Neuronal stem cell (in vitro differentiated cells): ENCODE measurements around the gene ORAI2.

Experiments used
- DNase-seq: peaks from one replicate; pipeline ENCODE4 v3.0.0-alpha.2; 2013; ENCODE audit warnings: low spot score
- H2AFZ ChIP-seq: one replicate; pipeline ENCODE4 v1.6.1; 2013; ENCODE audit warnings: mild to moderate bottlenecking, low read length, inconsistent platforms
- H2AK5ac ChIP-seq: 2 replicates; pipeline ENCODE4 v1.6.1; 2013; ENCODE audit warnings: low read depth, mild to moderate bottlenecking, inconsistent platforms, low read length, moderate library complexity, mixed read lengths
- H2BK120ac ChIP-seq: 2 replicates; pipeline ENCODE4 v1.6.1; 2013; ENCODE audit warnings: low read depth, mild to moderate bottlenecking, inconsistent platforms, low read length, moderate library complexity, mixed read lengths
- H2BK12ac ChIP-seq: one replicate; pipeline ENCODE4 v1.6.1; 2013; ENCODE audit warnings: low read length, inconsistent platforms
- H2BK15ac ChIP-seq: 2 replicates; pipeline ENCODE4 v1.6.1; 2013; ENCODE audit warnings: mild to moderate bottlenecking, low read length, inconsistent platforms, mixed read lengths
- H2BK5ac ChIP-seq: one replicate; pipeline ENCODE4 v1.6.1; 2013; ENCODE audit warnings: inconsistent platforms, mild to moderate bottlenecking, low read length, moderate library complexity
- H3K14ac ChIP-seq: one replicate; pipeline ENCODE4 v1.6.1; 2013; ENCODE audit warnings: low read length, inconsistent platforms
- H3K18ac ChIP-seq: 2 replicates; pipeline ENCODE4 v1.6.1; 2013; ENCODE audit warnings: low read length, inconsistent platforms
- H3K23ac ChIP-seq: 2 replicates; pipeline ENCODE4 v1.6.1; 2013; ENCODE audit warnings: low read depth, mild to moderate bottlenecking, mixed read lengths, low read length, inconsistent platforms; ENCODE audit not compliant: poor library complexity
- H3K27ac ChIP-seq: replicated peaks from 3 replicates; pipeline ENCODE4 v1.5.1; 2013; ENCODE audit warnings: low read length, inconsistent platforms
- H3K27me3 ChIP-seq, 3 experiments: 2 replicates each; pipeline ENCODE4 v1.6.1; 2013; ENCODE audit warnings: low read length in 3 of 3, mild to moderate bottlenecking in 2 of 3, inconsistent platforms in 1 of 3, low read depth in 1 of 3, mixed read lengths in 1 of 3, moderate library complexity in 1 of 3; ENCODE audit not compliant: control insufficient read depth in 3 of 3, insufficient read depth in 3 of 3
- H3K36me3 ChIP-seq, 2 donors: replicated peaks in 1 of 2; 2 replicates each; pipeline ENCODE4 v1.6.1; 2013; ENCODE audit warnings: low read length in 2 of 2; ENCODE audit not compliant: control insufficient read depth in 2 of 2, insufficient read depth in 2 of 2
- H3K4ac ChIP-seq: 2 replicates; pipeline ENCODE4 v1.6.1; 2013; ENCODE audit warnings: inconsistent platforms, mild to moderate bottlenecking, low read length, moderate library complexity
- H3K4me1 ChIP-seq, 2 donors: 1 replicate in 1 of 2; 2 replicates in 1 of 2; pipeline ENCODE4 v1.6.1; 2013; ENCODE audit warnings: low read length in 2 of 2, low read depth in 1 of 2; ENCODE audit not compliant: control insufficient read depth in 2 of 2, insufficient read depth in 1 of 2
- H3K4me2 ChIP-seq: one replicate; pipeline ENCODE4 v1.6.1; 2013; ENCODE audit warnings: mild to moderate bottlenecking, low read length, inconsistent platforms; ENCODE audit not compliant: insufficient read depth, poor library complexity, severe bottlenecking
- H3K4me3 ChIP-seq, 2 donors: 2 replicates each; pipeline ENCODE4 v1.5.1; 2013; ENCODE audit warnings: low read length in 2 of 2, mild to moderate bottlenecking in 2 of 2, inconsistent platforms in 1 of 2, moderate library complexity in 1 of 2
- H3K79me1 ChIP-seq: one replicate; pipeline ENCODE4 v1.6.1; 2013; ENCODE audit warnings: low read depth, mild to moderate bottlenecking, inconsistent platforms, low read length, moderate library complexity
- H3K9ac ChIP-seq: one replicate; pipeline ENCODE4 v1.6.1; 2013; ENCODE audit warnings: mild to moderate bottlenecking, low read depth, low read length, inconsistent platforms; ENCODE audit not compliant: poor library complexity
- H3K9me3 ChIP-seq, 2 donors: replicated peaks in 1 of 2; 2 replicates each; pipeline versions ENCODE3 to v1.6.1; 2013; ENCODE audit warnings: low read length in 2 of 2, mild to moderate bottlenecking in 2 of 2, inconsistent platforms in 1 of 2, low read depth in 1 of 2, mixed read lengths in 1 of 2, moderate library complexity in 1 of 2; ENCODE audit not compliant: control insufficient read depth in 2 of 2, insufficient read depth in 1 of 2
- H4K8ac ChIP-seq: one replicate; pipeline ENCODE4 v1.6.1; 2013; ENCODE audit warnings: low read depth, mild to moderate bottlenecking, inconsistent platforms, low read length, moderate library complexity
- H4K91ac ChIP-seq: one replicate; pipeline ENCODE4 v1.6.1; 2013; ENCODE audit warnings: low read length, low read depth, mild to moderate bottlenecking, inconsistent platforms; ENCODE audit not compliant: poor library complexity
- WGBS, 2 donors: extraction: QIAGEN DNeasy Blood & Tissue Kit; methylation state at CpG; one replicate each; pipeline ENCODE4 v1.1.7; 2013; ENCODE audit warnings: missing lambda C conversion rate in 2 of 2, mixed read lengths in 1 of 2; ENCODE audit not compliant: insufficient read length in 2 of 2, insufficient replicate concordance in 1 of 2; ENCODE audit errors: extremely low coverage in 2 of 2; 5-methylcytosine and 5-hydroxymethylcytosine counted together

Gene ORAI2

GRCh38 chr7:102457352-102457924, 24.1 kb downstream of the ORAI2 start:
- no peak overlapping the region for H2BK5ac ChIP-seq
- no CpG with 5 or more reads among the region's 40 CpGs for WGBS, 2 donors
- DNase-seq: no peak
- no peak overlapping the region for H2AFZ ChIP-seq
- no peak overlapping the region for H3K18ac ChIP-seq
- no peak overlapping the region for H3K27ac ChIP-seq
- H3K4ac ChIP-seq: no peak overlapping the region
- no peak overlapping the region for H3K4me3 ChIP-seq
- no peak overlapping the region for H2BK12ac ChIP-seq
- H3K9ac ChIP-seq: peak overlapping the region; percentile 84
- peak overlapping the region; percentile 73 for H3K23ac ChIP-seq
- no peaks in the 10 kb centered on the region for H3K9me3 ChIP-seq
- no peaks in the 10 kb centered on the region for H3K27me3 ChIP-seq
- no peak overlapping the region for H4K91ac ChIP-seq
- no peak overlapping the region for H3K4me2 ChIP-seq
- no peak overlapping the region for H3K14ac ChIP-seq
- no peak overlapping the region for H2AK5ac ChIP-seq
- H2BK15ac ChIP-seq: no peak overlapping the region
- no peak overlapping the region for H4K8ac ChIP-seq
- H3K79me1 ChIP-seq: no peaks in the 10 kb centered on the region
- no peak overlapping the region for H2BK120ac ChIP-seq
- peaks cover 24 to 44% of the 10 kb centered on the region in 2 donors for H3K36me3 ChIP-seq
- H3K4me1 ChIP-seq: no peaks in the 10 kb centered on the region

- no peak overlapping the region for H4K8ac ChIP-seq
- H3K27ac ChIP-seq: no peak overlapping the region
- peaks cover 3% of the 10 kb centered on the region in 2 donors for H3K4me1 ChIP-seq
- H2BK5ac ChIP-seq: no peak overlapping the region
- H3K4me3 ChIP-seq: peak overlapping the region in 1 of 2 donors; percentile 43
- H2BK12ac ChIP-seq: no peak overlapping the region
- H2BK120ac ChIP-seq: no peak overlapping the region
- H3K23ac ChIP-seq: no peak overlapping the region
- H3K9ac ChIP-seq: no peak overlapping the region
- H3K4ac ChIP-seq: no peak overlapping the region
- peaks cover 24 to 44% of the 10 kb centered on the region in 2 donors for H3K36me3 ChIP-seq
- H2AFZ ChIP-seq: no peak overlapping the region
- H3K14ac ChIP-seq: no peak overlapping the region
- no peaks in the 10 kb centered on the region for H3K9me3 ChIP-seq
- no CpG with 5 or more reads among the region's 24 CpGs for WGBS, 2 donors
- DNase-seq: no peak
- no peak overlapping the region for H2BK15ac ChIP-seq
- H4K91ac ChIP-seq: no peak overlapping the region
- H3K4me2 ChIP-seq: no peak overlapping the region
- peaks cover 3% of the 10 kb centered on the region for H3K79me1 ChIP-seq
- no peak overlapping the region for H3K18ac ChIP-seq
- H2AK5ac ChIP-seq: no peak overlapping the region
- H3K27me3 ChIP-seq: no peaks in the 10 kb centered on the region
Observed at GRCh38 chr7:102459221-102459844, 26.0 kb downstream of the ORAI2 start.

- Histone ChIP-seq H4K8ac (no peak overlapping the region), H2BK15ac (no peak overlapping the region), H3K9me3 (no peaks in the 10 kb centered on the region), H3K27ac (no peak overlapping the region), H2BK120ac (no peak overlapping the region), H3K4ac (no peak overlapping the region), H4K91ac (no peak overlapping the region), H2BK12ac (no peak overlapping the region), H3K4me2 (no peak overlapping the region), H3K9ac (no peak overlapping the region), H3K36me3 (peaks cover 20 to 42% of the 10 kb centered on the region in 2 donors), H3K23ac (no peak overlapping the region), H3K4me3 (no peak overlapping the region), H3K27me3 (no peaks in the 10 kb centered on the region), H3K14ac (no peak overlapping the region), H3K4me1 (peaks cover 3% of the 10 kb centered on the region in 2 donors), H2AFZ (no peak overlapping the region), H2AK5ac (no peak overlapping the region), H3K79me1 (peaks cover 6% of the 10 kb centered on the region), H2BK5ac (no peak overlapping the region), H3K18ac (no peak overlapping the region)
- no CpG with 5 or more reads among the region's 8 CpGs for WGBS, 2 donors
- DNase-seq: no peak
Observed at GRCh38 chr7:102460467-102460866, 27.1 kb downstream of the ORAI2 start.

GRCh38 chr7:102463841-102464576, 30.6 kb downstream of the ORAI2 start:
- peak overlapping the region; percentile 90 to 97 for H3K4me3 ChIP-seq
- peak overlapping the region; percentile 66 for H4K8ac ChIP-seq
- peak overlapping the region; percentile 99 for H2AFZ ChIP-seq
- H3K36me3 ChIP-seq: peaks cover 12 to 31% of the 10 kb centered on the region in 2 donors
- no peak for DNase-seq
- no CpG with 5 or more reads among the region's 24 CpGs for WGBS, 2 donors
- H3K79me1 ChIP-seq: peaks cover 14% of the 10 kb centered on the region
- H3K9me3 ChIP-seq: peaks cover 0 to 2% of the 10 kb centered on the region in 2 donors
- H3K27ac ChIP-seq: no peak overlapping the region
- H2BK15ac ChIP-seq: no peak overlapping the region
- peak overlapping the region; percentile 99 for H3K14ac ChIP-seq
- H2BK5ac ChIP-seq: peak overlapping the region; percentile 72
- H2AK5ac ChIP-seq: peak overlapping the region; percentile 6
- no peak overlapping the region for H4K91ac ChIP-seq
- H3K4ac ChIP-seq: no peak overlapping the region
- no peak overlapping the region for H2BK120ac ChIP-seq
- H3K18ac ChIP-seq: peak overlapping the region; percentile 97
- peak overlapping the region; percentile 87 for H3K23ac ChIP-seq
- no peaks in the 10 kb centered on the region for H3K27me3 ChIP-seq
- no peak overlapping the region for H2BK12ac ChIP-seq
- H3K4me2 ChIP-seq: peak overlapping the region; percentile 82
- H3K4me1 ChIP-seq: peaks cover 6% of the 10 kb centered on the region in 2 donors
- peak overlapping the region; percentile 97 for H3K9ac ChIP-seq
